GOT3 (cell line): ENCODE data around the gene CNEP1R1.

Experiments used
- DNase-seq: peaks from one replicate; lab custom pipeline; 2025; ENCODE audit warnings: mixed read lengths; lab: John Stamatoyannopoulos, UW

The CNEP1R1 gene

DNA sequence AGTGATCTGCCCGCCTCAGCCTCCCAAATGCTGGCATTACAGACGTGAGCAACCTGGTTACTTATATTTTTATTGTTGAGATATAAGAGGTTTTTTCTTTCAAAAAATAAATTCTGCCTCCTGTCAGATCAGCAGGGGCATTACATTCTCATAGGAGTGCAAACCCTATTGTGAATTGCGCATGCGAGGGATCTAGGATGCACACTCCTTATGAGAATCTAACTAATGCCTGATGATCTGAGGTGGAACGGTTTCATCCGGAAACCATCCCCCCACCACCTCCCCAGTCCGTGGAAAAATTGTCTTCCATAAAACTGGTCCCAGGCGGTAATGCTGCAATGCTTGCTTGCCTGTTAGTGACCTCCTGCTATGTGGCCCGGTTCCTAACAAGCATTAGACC lies 7.5 kb upstream of the CNEP1R1 start:
- no peak for DNase-seq

GRCh38 chr16:50021544-50021943 lies 3.5 kb upstream of the CNEP1R1 start:
- no peak for DNase-seq

- DNase-seq, result no peak
Measured at GRCh38 chr16:50023641-50024040, 1.4 kb upstream of the CNEP1R1 start.

- no peak for DNase-seq
Measured at GRCh38 chr16:50024207-50024606, 818 bp upstream of the CNEP1R1 start.

DNA sequence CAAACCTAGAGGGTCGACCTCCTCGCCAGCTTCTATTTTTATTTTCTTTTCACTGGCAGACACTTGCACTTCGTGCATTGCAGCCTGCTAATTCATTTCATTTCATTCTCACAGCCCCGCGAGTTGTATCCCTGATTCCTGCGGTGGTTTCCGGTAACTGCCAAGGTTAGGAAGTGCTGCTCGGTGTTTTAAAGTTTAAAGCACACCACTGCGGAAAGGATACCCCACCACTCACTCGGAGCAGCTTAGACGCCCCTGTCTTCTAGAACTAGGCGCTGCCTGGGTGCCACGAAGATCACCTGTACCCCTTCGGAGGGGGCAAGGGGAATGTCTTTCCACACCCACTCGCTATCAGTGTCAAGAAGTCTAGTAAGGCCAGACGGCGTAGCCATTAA lies 509 bp downstream of the CNEP1R1 start:
- DNase-seq, result no peak

- no peak for DNase-seq
Measured at GRCh38 chr16:50027829-50028228, 2.8 kb downstream of the CNEP1R1 start.

DNA sequence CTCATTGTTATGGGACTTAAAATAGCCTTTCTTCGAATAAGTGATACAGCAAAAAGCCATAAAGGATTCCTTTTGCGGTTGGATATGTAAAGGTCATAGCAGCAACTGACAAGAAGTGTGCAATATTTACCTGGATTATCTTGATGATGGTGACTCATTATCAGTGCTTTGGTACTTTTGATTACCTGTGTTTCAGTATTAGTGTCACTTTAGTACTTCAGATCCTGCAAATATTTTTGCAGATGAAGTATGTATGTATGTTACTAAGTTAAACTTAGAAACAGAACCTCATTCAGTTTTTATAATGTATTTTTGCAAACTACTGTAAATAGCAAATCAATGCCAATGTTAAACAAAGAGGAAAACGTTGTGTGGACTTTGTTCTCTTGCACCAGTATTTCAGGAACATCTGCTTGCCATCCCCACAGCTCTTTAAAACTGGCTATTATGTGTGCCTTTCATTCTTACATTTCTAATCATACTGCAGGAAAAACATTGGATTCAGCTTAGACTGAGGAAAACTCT lies 10.5 kb downstream of the CNEP1R1 start:
- no peak for DNase-seq

DNA sequence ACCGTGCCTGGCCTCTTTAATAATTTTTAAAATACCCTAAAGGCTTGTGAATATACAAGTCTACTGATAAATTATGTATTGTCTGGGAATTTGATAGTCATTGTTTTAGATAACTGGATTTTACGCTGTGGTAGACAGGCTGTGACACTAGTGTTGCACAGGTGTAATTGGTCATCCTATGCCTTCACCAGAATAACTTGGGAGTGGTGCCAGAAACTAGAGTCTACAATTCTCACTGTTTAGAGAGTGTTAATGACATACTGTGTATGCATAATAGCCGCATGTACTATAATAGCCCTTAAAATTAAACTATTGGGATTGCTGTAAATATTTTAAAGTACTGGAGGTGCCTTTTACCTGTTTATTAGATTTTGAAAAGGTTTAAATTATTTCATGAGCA lies 11.4 kb downstream of the CNEP1R1 start:
- no peak for DNase-seq

GRCh38 chr16:50037662-50038220 lies 12.7 kb downstream of the CNEP1R1 start:
- DNase-seq, result no peak

- DNase-seq, result no peak
Measured at GRCh38 chr16:50038286-50038685, 13.3 kb downstream of the CNEP1R1 start.

DNA sequence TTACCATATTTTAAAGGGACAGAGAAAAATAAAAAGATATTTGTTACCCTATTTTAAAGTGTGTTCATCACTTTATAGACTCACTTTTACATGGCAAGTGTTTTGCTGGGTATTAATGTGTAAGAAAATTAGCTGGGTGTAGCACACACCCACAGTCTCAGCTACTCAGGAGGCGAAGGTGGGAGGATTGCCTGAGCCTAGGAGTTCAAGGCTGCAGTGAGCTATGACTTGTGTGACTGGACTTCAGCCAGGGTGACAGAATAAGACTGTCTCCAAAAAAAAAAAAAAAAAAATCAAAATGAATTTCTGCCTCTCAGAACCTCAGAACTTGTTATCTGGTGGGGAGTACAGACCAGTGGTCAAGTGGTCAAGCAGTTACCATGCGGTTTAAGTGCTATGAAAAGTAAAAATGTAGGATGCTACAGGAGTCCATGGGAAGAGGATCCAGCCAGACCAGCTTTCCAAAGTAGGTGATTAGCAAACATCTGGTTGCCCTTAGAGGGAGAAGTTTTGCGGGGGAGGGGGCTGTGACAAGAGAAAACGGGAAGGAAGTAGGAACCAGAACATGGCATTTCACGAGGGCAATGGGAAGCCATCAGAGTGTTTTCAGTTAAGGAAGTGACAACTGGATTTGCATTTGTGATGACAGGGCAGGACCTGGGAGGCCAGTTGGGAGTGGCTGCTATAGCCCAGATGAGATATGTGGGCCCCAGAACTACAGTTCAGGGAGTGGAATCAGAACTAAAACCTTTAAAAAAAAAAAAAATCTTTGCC lies 13.9 kb downstream of the CNEP1R1 start:
- no peak for DNase-seq

GRCh38 chr16:50040018-50040417 lies 15.0 kb downstream of the CNEP1R1 start:
- DNase-seq, result no peak

GRCh38 chr16:50040710-50041109 lies 15.7 kb downstream of the CNEP1R1 start:
- DNase-seq, result no peak

- no peak for DNase-seq
Measured at GRCh38 chr16:50043358-50043757, 18.3 kb downstream of the CNEP1R1 start.

DNA sequence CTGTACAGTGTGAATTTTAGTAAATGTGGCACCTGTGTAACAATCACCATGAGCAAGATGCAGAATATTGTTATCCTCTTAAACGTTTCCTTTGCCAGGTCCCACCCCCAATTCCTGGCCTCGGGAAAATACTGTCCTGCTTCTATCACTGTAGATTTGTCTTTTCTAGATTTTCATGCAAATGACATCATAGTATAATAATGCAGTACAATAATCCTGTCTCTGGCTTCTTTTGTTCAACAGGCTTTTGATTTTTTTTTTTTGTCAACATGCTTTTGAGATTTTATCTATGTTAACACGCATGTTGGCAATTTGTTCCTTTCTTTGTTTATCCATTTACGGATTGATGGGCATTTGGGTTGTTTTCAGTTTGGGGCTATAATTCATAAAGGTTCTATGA lies 20.4 kb downstream of the CNEP1R1 start:
- no peak for DNase-seq

DNA sequence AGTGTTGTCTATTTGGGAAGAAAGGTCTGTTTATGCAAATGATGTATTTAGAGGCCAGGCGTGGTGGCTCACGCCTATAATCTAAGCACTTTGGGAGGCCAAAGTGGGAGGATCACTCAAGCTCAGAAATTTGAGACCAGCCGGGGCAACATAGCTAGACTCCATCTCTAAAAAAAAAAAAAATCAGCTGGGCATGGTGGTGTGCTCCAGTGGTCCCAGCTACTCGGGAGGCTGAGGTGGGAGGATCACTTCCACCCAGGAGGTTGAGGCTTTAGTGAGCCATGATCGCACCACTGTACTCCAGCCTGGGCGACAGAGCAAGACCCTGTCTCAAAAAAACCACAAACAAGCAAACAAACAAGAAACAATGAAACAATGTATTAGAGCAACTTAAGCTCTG lies 21.8 kb downstream of the CNEP1R1 start:
- DNase-seq, result no peak

DNA sequence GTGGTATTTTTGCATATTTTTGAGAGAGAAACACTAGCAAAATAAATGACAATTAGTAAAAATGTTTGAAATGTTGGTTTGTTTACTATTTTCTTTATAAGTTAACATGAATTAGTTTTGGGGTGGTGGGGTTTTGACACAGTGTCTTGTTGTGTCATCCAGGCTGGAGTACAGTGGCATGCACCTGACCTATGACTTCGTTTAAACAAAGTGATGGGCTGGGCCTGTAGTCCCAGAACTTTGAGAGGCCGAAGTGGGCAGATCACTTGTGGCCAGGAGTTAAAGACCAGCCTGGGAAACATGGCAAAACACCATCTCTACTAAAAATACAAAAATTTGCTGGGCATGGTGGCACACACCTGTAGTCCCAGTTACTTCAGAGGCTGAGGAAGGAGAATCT lies 22.8 kb downstream of the CNEP1R1 start:
- no peak for DNase-seq

DNA sequence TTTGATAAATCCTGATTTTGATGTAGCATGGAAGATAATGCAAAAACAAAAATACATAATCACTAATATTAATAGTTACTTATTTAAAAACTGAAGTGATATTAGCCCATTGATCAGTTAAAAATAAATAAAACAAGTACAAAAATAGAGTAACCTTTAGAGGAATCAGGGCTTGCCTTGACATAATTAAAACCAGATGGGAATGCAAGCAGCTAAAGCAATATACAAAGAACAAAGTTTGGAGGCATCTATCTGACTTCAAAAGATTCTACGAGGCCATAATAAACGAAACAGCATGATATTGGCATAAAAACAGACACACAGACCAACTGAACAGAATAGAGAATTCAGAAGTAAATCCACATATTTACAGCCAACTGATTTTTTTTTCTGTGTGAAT lies 25.8 kb downstream of the CNEP1R1 start:
- no peak for DNase-seq

DNA sequence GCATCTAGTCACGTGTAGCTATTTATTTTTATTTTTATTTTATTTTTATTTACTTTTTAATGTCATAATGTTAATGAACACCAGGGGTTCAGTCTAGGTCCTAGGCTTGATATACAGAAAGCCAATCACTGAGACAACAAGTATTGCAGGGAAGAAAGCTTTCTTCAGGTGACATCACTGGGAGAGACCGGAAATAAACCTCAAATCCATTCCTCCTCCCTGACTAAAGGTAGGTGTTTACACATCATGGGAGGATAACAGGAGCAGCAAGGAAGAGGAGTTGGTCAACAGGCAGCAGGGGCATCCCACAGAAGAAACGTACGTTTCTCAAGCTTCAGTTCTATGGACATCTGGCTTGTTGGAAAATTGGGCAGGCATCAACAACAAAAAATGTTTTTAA lies 31.2 kb downstream of the CNEP1R1 start:
- no peak for DNase-seq

GRCh38 chr16:50058091-50058771 lies 33.2 kb downstream of the CNEP1R1 start:
- DNase-seq, result no peak

DNA sequence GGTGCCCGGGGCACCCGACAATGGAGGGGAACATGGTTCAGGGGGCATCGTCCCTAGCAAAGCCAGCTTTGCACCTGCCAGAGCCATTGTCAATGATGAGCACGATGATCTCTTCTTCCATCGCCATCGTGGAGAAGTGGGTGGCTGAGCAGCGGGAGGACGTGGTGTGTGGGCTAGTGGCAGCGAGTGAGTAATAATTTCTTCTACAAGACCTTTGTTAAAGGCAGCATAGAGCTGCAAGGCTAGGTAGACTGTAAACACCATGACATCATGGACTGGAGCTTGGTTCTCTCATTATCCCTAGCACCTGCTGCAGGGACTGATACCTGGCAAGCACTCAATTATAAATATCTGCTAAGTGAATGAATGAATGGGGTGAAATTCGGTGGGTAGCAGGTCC lies 34.1 kb downstream of the CNEP1R1 start:
- DNase-seq, result no peak

- no peak for DNase-seq
Measured at GRCh38 chr16:50059669-50060068, 34.6 kb downstream of the CNEP1R1 start.

- no peak for DNase-seq
Measured at GRCh38 chr16:50061326-50061725, 36.3 kb downstream of the CNEP1R1 start.
